HPDE6-E6E7 (cell line): ENCODE data around the gene NWD2.
"Not testable (repeated sequence)": the region's sequence is repeated elsewhere in the genome, so short reads cannot be mapped to it uniquely, and the experiment has no call there.

Source experiments
- DNase-seq: peaks from one replicate; pipeline ENCODE4 v3.0.0; 2011; ENCODE audit warnings: missing footprints; ENCODE audit errors: extremely low spot score

The NWD2 gene

GRCh38 chr4:37467824-37468223 lies 223.3 kb downstream of the NWD2 start:
- no peak for DNase-seq

- no peak for DNase-seq
Measured at GRCh38 chr4:37469286-37469685, 224.7 kb downstream of the NWD2 start.

GRCh38 chr4:37470245-37470644 lies 225.7 kb downstream of the NWD2 start:
- DNase-seq: no peak

GRCh38 chr4:37471093-37471492 lies 226.6 kb downstream of the NWD2 start:
- no peak for DNase-seq

GRCh38 chr4:37471971-37472370 lies 227.4 kb downstream of the NWD2 start:
- no peak for DNase-seq

- no peak for DNase-seq
Measured at GRCh38 chr4:37473807-37474206, 229.3 kb downstream of the NWD2 start.

GRCh38 chr4:37475087-37475486 lies 230.5 kb downstream of the NWD2 start:
- no peak for DNase-seq

GRCh38 chr4:37475776-37476175 lies 231.2 kb downstream of the NWD2 start:
- no peak for DNase-seq

GRCh38 chr4:37476256-37476655 lies 231.7 kb downstream of the NWD2 start:
- no peak for DNase-seq

GRCh38 chr4:37476691-37477090 lies 232.1 kb downstream of the NWD2 start:
- DNase-seq: no peak

GRCh38 chr4:37477126-37477525 lies 232.6 kb downstream of the NWD2 start:
- no peak for DNase-seq

GRCh38 chr4:37478151-37478550 lies 233.6 kb downstream of the NWD2 start:
- DNase-seq: no peak

- no peak for DNase-seq
Measured at GRCh38 chr4:37480509-37480908, 236.0 kb downstream of the NWD2 start.

GRCh38 chr4:37481547-37482122 lies 237.1 kb downstream of the NWD2 start:
- no peak for DNase-seq

- DNase-seq: no peak
Measured at GRCh38 chr4:37482236-37482913, 237.8 kb downstream of the NWD2 start.

GRCh38 chr4:37483610-37484009 lies 239.1 kb downstream of the NWD2 start:
- DNase-seq: no peak

- no peak for DNase-seq
Measured at GRCh38 chr4:37486166-37486565, 241.6 kb downstream of the NWD2 start.

- no peak for DNase-seq
Measured at GRCh38 chr4:37487668-37488067, 243.1 kb downstream of the NWD2 start.

- DNase-seq: no peak
Measured at GRCh38 chr4:37489697-37490096, 245.2 kb downstream of the NWD2 start.

- no peak for DNase-seq
Measured at GRCh38 chr4:37490391-37491347, 246.1 kb downstream of the NWD2 start.

GRCh38 chr4:37495353-37495752 lies 250.8 kb downstream of the NWD2 start:
- not testable (repeated sequence) for DNase-seq
